ENCODE measurements around the gene CAMK2G.

- TF ChIP-seq, protein P1, sequence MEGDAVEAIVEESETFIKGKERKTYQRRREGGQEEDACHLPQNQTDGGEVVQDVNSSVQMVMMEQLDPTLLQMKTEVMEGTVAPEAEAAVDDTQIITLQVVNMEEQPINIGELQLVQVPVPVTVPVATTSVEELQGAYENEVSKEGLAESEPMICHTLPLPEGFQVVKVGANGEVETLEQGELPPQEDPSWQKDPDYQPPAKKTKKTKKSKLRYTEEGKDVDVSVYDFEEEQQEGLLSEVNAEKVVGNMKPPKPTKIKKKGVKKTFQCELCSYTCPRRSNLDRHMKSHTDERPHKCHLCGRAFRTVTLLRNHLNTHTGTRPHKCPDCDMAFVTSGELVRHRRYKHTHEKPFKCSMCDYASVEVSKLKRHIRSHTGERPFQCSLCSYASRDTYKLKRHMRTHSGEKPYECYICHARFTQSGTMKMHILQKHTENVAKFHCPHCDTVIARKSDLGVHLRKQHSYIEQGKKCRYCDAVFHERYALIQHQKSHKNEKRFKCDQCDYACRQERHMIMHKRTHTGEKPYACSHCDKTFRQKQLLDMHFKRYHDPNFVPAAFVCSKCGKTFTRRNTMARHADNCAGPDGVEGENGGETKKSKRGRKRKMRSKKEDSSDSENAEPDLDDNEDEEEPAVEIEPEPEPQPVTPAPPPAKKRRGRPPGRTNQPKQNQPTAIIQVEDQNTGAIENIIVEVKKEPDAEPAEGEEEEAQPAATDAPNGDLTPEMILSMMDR (IDR thresholded peaks at IDR 0.05), result no peak
- TF ChIP-seq EZH2 (IDR thresholded peaks at IDR 0.05), result no peak
These were observed 1.1 kb downstream of the CAMK2G start for GRCh38 chr10:73873142-73873837.

All from neural progenitor cell (in vitro differentiated cells).